HepG2 (cell line): ENCODE results near the gene SLC1A2. TPM values are rescaled to one million over a fixed set of nuclear protein-coding genes. Genes with fewer than 3 reads are reported as not detected.

Experiments used
- ATAC-seq: fragments of 200-7000 bp; cut with Tn5 transposase; 3 replicates; pipeline ENCODE4 v1.9.1; 2020; ENCODE audit warnings: mild to moderate bottlenecking, moderate library complexity
- BruUV-seq: library from RNA; stranded (reverse); fragments of 400-500 nt; replicated peaks from 2 replicates; lab custom pipeline; 2021; lab: Mats Ljungman, UMichigan
- CTCF ChIA-PET: fragments of 300-600 bp; formaldehyde crosslinking; extraction: SDS; loops from one replicate; lab custom pipeline; 2021; ENCODE audit warnings: low total read pairs, inconsistent platforms, low intra/inter-chr PET ratio; lab: Yijun Ruan, JAX
- POLR2A ChIA-PET: fragments of 350-600 bp; sonication (Branson Sonifier 250); formaldehyde crosslinking; loops from one replicate; lab custom pipeline; 2020; ENCODE audit warnings: antibody characterized with exemption, inconsistent platforms; lab: Yijun Ruan, JAX
- DNase-seq: peaks from one replicate; pipeline ENCODE4 v3.0.0-alpha.2; 2015; ENCODE audit warnings: low spot score
- FAIRE-seq: peaks from 3 replicates; lab custom pipeline; 2011; peaks lifted over from hg19 to GRCh38; lab: Jason Lieb, UNC
- H2AFZ ChIP-seq: one replicate; pipeline ENCODE4 v1.6.1; 2011; ENCODE audit warnings: low read length, inconsistent platforms
- H3K27ac ChIP-seq: fragments of 300-600 bp; 3 replicates; pipeline ENCODE4 v1.8.0; 2011; ENCODE audit warnings: mixed run types, mild to moderate bottlenecking, mixed read lengths, low read length, inconsistent platforms; ENCODE audit not compliant: insufficient read depth; ENCODE audit errors: extremely low read length
- H3K27me3 ChIP-seq, 2 experiments: fragments of 200-600 bp in 1 of 2; 2 replicates in 1 of 2; 3 replicates in 1 of 2; pipeline versions ENCODE4 v1.6.0 to v1.8.0; 2011; ENCODE audit warnings: low read length in 2 of 2, mild to moderate bottlenecking in 2 of 2, moderate library complexity in 2 of 2, inconsistent platforms in 1 of 2; ENCODE audit not compliant: insufficient read depth in 2 of 2, control insufficient read depth in 1 of 2
- H3K36me3 ChIP-seq, 2 experiments: fragments of 200-600 bp in 1 of 2; replicated peaks in 1 of 2; 2 replicates in 1 of 2; 3 replicates in 1 of 2; pipeline versions ENCODE4 v1.5.1 to v1.8.0; 2011; ENCODE audit warnings: low read length in 2 of 2, inconsistent platforms in 1 of 2; ENCODE audit not compliant: insufficient read depth in 2 of 2, control insufficient read depth in 1 of 2
- H3K4me1 ChIP-seq: 2 replicates; pipeline ENCODE4 v1.5.1; 2012; ENCODE audit warnings: low read length, inconsistent platforms; ENCODE audit not compliant: insufficient read depth
- H3K4me2 ChIP-seq: 2 replicates; pipeline ENCODE4 v1.6.0; 2011; ENCODE audit warnings: low read depth, low read length, inconsistent platforms
- H3K4me3 ChIP-seq, 3 experiments: fragments of 200-600 bp in 1 of 3; sonication (generic), shearing (Covaris generic) in 1 of 3; replicated peaks in 1 of 3; 2 replicates each; pipeline ENCODE4 v1.5.1; 2011 to 2016; ENCODE audit warnings: low read length in 3 of 3, inconsistent platforms in 2 of 3, low read depth in 2 of 3, mild to moderate bottlenecking in 2 of 3, control low read depth in 1 of 3, mixed read lengths in 1 of 3; ENCODE audit not compliant: insufficient read depth in 1 of 3
- H3K79me2 ChIP-seq: one replicate; pipeline ENCODE4 v1.6.1; 2011; ENCODE audit warnings: low read length, inconsistent platforms; ENCODE audit not compliant: insufficient read depth
- H3K9ac ChIP-seq: 2 replicates; pipeline ENCODE4 v1.6.0; 2011; ENCODE audit warnings: mild to moderate bottlenecking, low read depth, low read length, inconsistent platforms; ENCODE audit not compliant: insufficient read depth
- H3K9me3 ChIP-seq: 2 replicates; pipeline ENCODE4 v1.5.1; 2012; ENCODE audit warnings: mild to moderate bottlenecking, low read length
- H4K20me1 ChIP-seq: 2 replicates; pipeline ENCODE4 v1.6.0; 2011; ENCODE audit warnings: inconsistent platforms, mild to moderate bottlenecking, low read length, moderate library complexity; ENCODE audit not compliant: insufficient read depth
- EP300 ChIP-seq, 3 experiments: sonication (generic) in 1 of 3; formaldehyde crosslinking in 1 of 3; IDR thresholded peaks; 2 replicates each; pipeline versions ENCODE4 v1.5.1 to v1.6.1; 2011 to 2020; ENCODE audit warnings: low read depth in 2 of 3, low read length in 2 of 3, borderline replicate concordance in 1 of 3, improper control_type of control experiment in 1 of 3, mild to moderate bottlenecking in 1 of 3, missing genetic modification reagents in 1 of 3, moderate library complexity in 1 of 3
- MIER2 ChIP-seq: IDR thresholded peaks from 2 replicates; pipeline ENCODE4 v1.6.1; 2016; ENCODE audit warnings: missing biosample characterization, missing genetic modification reagents
- MTA3 ChIP-seq: sonication (generic); formaldehyde crosslinking; IDR thresholded peaks from 2 replicates; pipeline ENCODE4 v1.4.0; 2020; ENCODE audit warnings: missing genetic modification reagents
- NAIF1 ChIP-seq: sonication (generic); formaldehyde crosslinking; IDR thresholded peaks from 2 replicates; pipeline ENCODE4 v1.5.0; 2020; ENCODE audit warnings: mild to moderate bottlenecking, missing genetic modification reagents, borderline replicate concordance
- NPAS2 ChIP-seq: sonication (generic); formaldehyde crosslinking; IDR thresholded peaks from 2 replicates; pipeline ENCODE4 v1.8.0; 2022; ENCODE audit warnings: mild to moderate bottlenecking, missing genetic modification reagents, borderline replicate concordance
- STAT5B ChIP-seq: sonication (generic); formaldehyde crosslinking; IDR thresholded peaks from 2 replicates; pipeline ENCODE4 v1.4.0; 2020; ENCODE audit warnings: missing genetic modification reagents
- SYNCRIP ChIP-seq: fragments of 200-400 bp; formaldehyde crosslinking; IDR thresholded peaks from 2 replicates; pipeline ENCODE4 v1.6.1; 2018; ENCODE audit warnings: mild to moderate bottlenecking, low read depth, low read length; ENCODE audit not compliant: insufficient read depth
- WIZ ChIP-seq: sonication (generic); formaldehyde crosslinking; IDR thresholded peaks from 2 replicates; pipeline ENCODE4 v1.5.1; 2020; ENCODE audit warnings: mild to moderate bottlenecking, missing genetic modification reagents
- ZBTB3 ChIP-seq: sonication (generic); formaldehyde crosslinking; IDR thresholded peaks from 2 replicates; pipeline ENCODE4 v1.4.0; 2020; ENCODE audit warnings: low read depth, mild to moderate bottlenecking, moderate library complexity, missing genetic modification reagents, borderline replicate concordance
- ZNF253 ChIP-seq: sonication (generic); formaldehyde crosslinking; IDR thresholded peaks from 2 replicates; pipeline ENCODE4 v1.8.0; 2022; ENCODE audit warnings: mild to moderate bottlenecking, missing genetic modification reagents, borderline replicate concordance
- ZNF44 ChIP-seq: sonication (generic); formaldehyde crosslinking; IDR thresholded peaks from 2 replicates; pipeline ENCODE4 v1.5.1; 2020; ENCODE audit warnings: mild to moderate bottlenecking, missing genetic modification reagents
- ZNF879 ChIP-seq: sonication (generic); formaldehyde crosslinking; IDR thresholded peaks from 2 replicates; pipeline ENCODE4 v1.8.1; 2023; ENCODE audit warnings: missing genetic modification reagents
- WGBS: methylation state at CpG from one replicate; pipeline ENCODE4 v1.1.6; 2017; ENCODE audit warnings: low lambda C conversion rate; 5-methylcytosine and 5-hydroxymethylcytosine counted together
- in situ Hi-C: cut with HindIII; loops from 2 replicates; pipeline ENCODE4 v1.10.0; 2017; ENCODE audit warnings: low pct_unique_long_range_greater_than_20kb; ENCODE audit not compliant: extremely low pct_ligation_motif_present
- intact Hi-C: fragments of 100-400 bp; cut with micrococcal nuclease; formaldehyde crosslinking; loops from one replicate; pipeline ENCODE4 v1.10.0; 2022; ENCODE audit not compliant: unreplicated experiment
- polyA plus RNA-seq, 8 experiments: library from polyadenylated mRNA; depleted of rRNA in 3 of 8; stranded (reverse) in 7 of 8; unstranded in 1 of 8; fragments of >200 nt; fragmentation: Illumina TruSeq in 4 of 8; extraction: Trizol in 4 of 8; gene quantifications; 2 replicates each; pipeline versions ENCODE4 v1.2.1 to v1.2.3, GENCODE V29; 2011 to 2016; ENCODE audit warnings: low read depth in 4 of 8, missing spikeins in 1 of 8, mixed read lengths in 1 of 8; ENCODE audit not compliant: insufficient read depth in 1 of 8
- total RNA-seq, 5 experiments: library from RNA; depleted of rRNA; stranded (reverse); fragments of >200 nt; fragmentation: Illumina TruSeq; extraction: Trizol; gene quantifications; 2 replicates each; pipeline ENCODE4 v1.2.3, GENCODE V29; 2016; ENCODE audit warnings: low read depth in 1 of 5
- TF ChIP-seq, protein P1 (sequence below): sonication (generic); formaldehyde crosslinking; conservative IDR thresholded peaks from 2 replicates; pipeline ENCODE4 v1.4.0; 2020; ENCODE audit warnings: missing genetic modification reagents
- TF ChIP-seq, protein P2 (sequence below): sonication (generic); formaldehyde crosslinking; IDR thresholded peaks from 2 replicates; pipeline ENCODE4 v1.4.0; 2020; ENCODE audit warnings: mild to moderate bottlenecking, missing genetic modification reagents

SLC1A2 gene
- total and polyA plus RNA-seq, 2 of the 13 experiments (the other 11 are each of a cell fraction or from before 2014, with no cell fraction given) = 23.2 to 43.2 TPM

DNA sequence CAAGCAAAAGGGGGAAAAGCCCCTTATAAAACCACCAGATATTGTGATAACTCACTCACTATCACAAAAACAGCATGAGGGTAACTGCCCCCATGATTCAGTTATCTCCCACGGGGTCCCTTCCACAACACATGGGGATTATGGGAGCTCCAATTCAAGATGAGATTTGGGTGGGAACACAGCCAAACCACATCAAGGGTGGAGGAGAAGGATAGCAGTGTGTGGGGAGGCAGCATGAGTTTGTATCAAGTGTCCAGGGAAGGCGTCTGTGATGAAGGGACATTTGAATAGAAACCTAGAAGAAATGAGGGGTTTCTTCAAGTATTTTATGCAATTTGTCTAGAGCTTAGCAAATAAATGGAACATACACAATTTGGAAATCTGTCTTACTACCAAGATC lies 98.2 kb downstream of the SLC1A2 start (continued):
- TF ChIP-seq MIER2 (CRISPR knock-in tag) (no peak), ZBTB3 (CRISPR knock-in tag) (no peak), EP300 (IDR thresholded peaks at IDR 0.05; ENCODE audit: low read depth in 2 of 2, low read length in 2 of 2) (no peak), EP300 (CRISPR knock-in tag; IDR thresholded peaks at IDR 0.05; ENCODE audit: borderline replicate concordance) (no peak), ZNF253 (CRISPR knock-in tag) (no peak), ZNF879 (no peak)
- TF ChIP-seq, protein P1, sequence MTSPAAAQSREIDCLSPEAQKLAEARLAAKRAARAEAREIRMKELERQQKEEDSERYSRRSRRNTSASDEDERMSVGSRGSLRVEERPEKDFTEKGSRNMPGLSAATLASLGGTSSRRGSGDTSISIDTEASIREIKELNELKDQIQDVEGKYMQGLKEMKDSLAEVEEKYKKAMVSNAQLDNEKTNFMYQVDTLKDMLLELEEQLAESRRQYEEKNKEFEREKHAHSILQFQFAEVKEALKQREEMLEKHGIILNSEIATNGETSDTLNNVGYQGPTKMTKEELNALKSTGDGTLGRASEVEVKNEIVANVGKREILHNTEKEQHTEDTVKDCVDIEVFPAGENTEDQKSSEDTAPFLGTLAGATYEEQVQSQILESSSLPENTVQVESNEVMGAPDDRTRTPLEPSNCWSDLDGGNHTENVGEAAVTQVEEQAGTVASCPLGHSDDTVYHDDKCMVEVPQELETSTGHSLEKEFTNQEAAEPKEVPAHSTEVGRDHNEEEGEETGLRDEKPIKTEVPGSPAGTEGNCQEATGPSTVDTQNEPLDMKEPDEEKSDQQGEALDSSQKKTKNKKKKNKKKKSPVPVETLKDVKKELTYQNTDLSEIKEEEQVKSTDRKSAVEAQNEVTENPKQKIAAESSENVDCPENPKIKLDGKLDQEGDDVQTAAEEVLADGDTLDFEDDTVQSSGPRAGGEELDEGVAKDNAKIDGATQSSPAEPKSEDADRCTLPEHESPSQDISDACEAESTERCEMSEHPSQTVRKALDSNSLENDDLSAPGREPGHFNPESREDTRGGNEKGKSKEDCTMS (CRISPR knock-in tag) = no peak

DNA sequence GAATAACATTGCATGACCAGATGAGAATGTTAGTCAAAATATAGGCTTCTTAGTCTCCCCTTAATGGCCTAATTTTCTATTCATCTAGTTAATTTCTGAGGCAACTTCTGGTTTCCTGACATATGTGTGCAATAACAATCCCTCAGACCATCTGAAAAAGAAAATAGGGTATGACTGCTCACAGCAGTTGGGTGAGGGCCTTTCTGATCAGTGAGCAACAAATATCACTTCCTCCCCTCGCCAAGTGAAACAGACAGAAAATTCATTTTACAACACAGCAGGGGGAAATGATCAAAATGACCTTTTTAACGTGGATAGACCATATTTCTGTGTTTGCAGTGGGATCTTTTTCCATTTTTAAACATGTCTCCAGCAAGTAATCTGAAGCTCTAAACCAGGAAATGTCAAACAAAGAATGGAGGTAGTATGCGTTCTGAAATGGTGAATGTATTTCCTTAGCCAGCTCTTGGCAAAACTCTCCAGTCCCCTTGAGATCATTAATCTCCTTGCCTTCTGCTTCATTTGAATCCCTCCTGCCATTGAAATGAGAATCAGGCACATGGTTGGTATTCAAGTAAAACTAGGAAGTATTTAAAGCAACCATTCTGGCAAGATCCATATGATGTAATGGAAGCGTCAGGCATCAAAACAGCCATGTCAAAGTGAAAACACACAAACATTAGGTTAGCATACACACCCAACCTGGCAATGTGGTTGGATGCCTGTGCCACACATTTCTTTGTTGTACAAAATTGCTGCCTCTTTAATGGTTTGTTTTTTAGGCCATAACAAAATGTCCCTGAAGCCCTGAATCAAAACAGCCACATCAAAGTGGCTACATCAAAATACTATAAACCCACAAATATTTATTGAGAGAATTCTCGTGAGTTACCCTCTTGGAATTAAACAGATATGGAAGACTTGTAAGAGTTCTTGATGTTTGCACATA lies 100.1 kb downstream of the SLC1A2 start:
- no peak overlapping the region for H2AFZ ChIP-seq
- peaks cover 4 to 31% of the 10 kb centered on the region in 2 experiments; a peak in 4 of 5 replicates for H3K36me3 ChIP-seq
- POLR2A ChIA-PET = interaction anchor here (1.2 kb wide), 1 partner anchor 15 kb away, joined by 3 read pairs; no protein-coding TSS in a partner anchor
- no peaks in the 10 kb centered on the region for H3K9me3 ChIP-seq
- FAIRE-seq (no peak), ATAC-seq (no peak), DNase-seq (no peak)
- TF ChIP-seq SYNCRIP (no peak), WIZ (CRISPR knock-in tag) (no peak), NPAS2 (no peak), ZNF44 (CRISPR knock-in tag) (no peak), STAT5B (no peak), MTA3 (CRISPR knock-in tag) (no peak), NAIF1 (CRISPR knock-in tag) (no peak)
- TF ChIP-seq, protein P2, sequence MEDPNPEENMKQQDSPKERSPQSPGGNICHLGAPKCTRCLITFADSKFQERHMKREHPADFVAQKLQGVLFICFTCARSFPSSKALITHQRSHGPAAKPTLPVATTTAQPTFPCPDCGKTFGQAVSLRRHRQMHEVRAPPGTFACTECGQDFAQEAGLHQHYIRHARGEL (CRISPR knock-in tag) = no peak
- intact Hi-C loops (no loop called here), in situ Hi-C loops (no loop called here)
- no peaks in the 10 kb centered on the region for H3K27me3 ChIP-seq
- H3K4me2 ChIP-seq = no peak overlapping the region
- CTCF ChIA-PET = no interaction called here
- H3K27ac ChIP-seq = no peak overlapping the region
- BruUV-seq = no TSS peak
- no peak overlapping the region for H3K4me3 ChIP-seq
- H3K79me2 ChIP-seq = no peaks in the 10 kb centered on the region
- H4K20me1 ChIP-seq = no peaks in the 10 kb centered on the region
- 89% methylated on average over 5 of the region's 5 CpGs for WGBS
- H3K4me1 ChIP-seq = no peaks in the 10 kb centered on the region
- no peak overlapping the region for H3K9ac ChIP-seq
